Prostate gland (tissue), 2 donors: ENCODE results near the gene TTC33. TPM values are rescaled to one million over a fixed set of nuclear protein-coding genes. Genes with fewer than 3 reads are reported as not detected.

Experiments
- DNase-seq: peaks from one replicate; pipeline ENCODE4 v3.0.0-alpha.2; 2019; ENCODE audit warnings: low spot score
- H3K27ac ChIP-seq, 2 donors: fragments of 200-600 bp; sonication (generic); 2 replicates each; pipeline ENCODE4 v1.5.1; 2017 to 2019
- H3K27me3 ChIP-seq: fragments of 200-600 bp; sonication (generic); replicated peaks from 2 replicates; pipeline ENCODE4 v1.5.1; 2019; ENCODE audit not compliant: insufficient read depth
- H3K36me3 ChIP-seq, 2 donors: fragments of 200-600 bp; sonication (generic); 1 replicate in 1 of 2; 2 replicates in 1 of 2; pipeline versions ENCODE4 v1.5.1 to v1.8.1; 2017 to 2019
- H3K4me1 ChIP-seq: fragments of 200-600 bp; sonication (generic); replicated peaks from 2 replicates; pipeline ENCODE4 v1.5.1; 2019
- H3K4me3 ChIP-seq, 2 donors: fragments of 200-600 bp; sonication (generic); 2 replicates each; pipeline ENCODE4 v1.5.1; 2017 to 2019
- H3K9me3 ChIP-seq: fragments of 200-600 bp; sonication (generic); 2 replicates; pipeline ENCODE4 v1.5.1; 2017
- POLR2A ChIP-seq: fragments of 450-650 bp; IDR thresholded peaks from one replicate; pipeline ENCODE4 v1.6.1; 2016; ENCODE audit warnings: antibody characterized with exemption, mild to moderate bottlenecking
- POLR2AphosphoS5 ChIP-seq: sonication (generic); formaldehyde crosslinking; IDR thresholded peaks from one replicate; pipeline ENCODE4 v1.6.1; 2017; ENCODE audit warnings: antibody characterized with exemption
- WGBS: methylation state at CpG from one replicate; pipeline ENCODE4 v1.1.5; 2018; 5-methylcytosine and 5-hydroxymethylcytosine counted together
- intact Hi-C: fragments of 100-400 bp; cut with DNase I; formaldehyde crosslinking; loops from one replicate; pipeline ENCODE4 v1.14.2; 2022
- total RNA-seq, 2 donors: library from RNA; depleted of rRNA; stranded (reverse); fragments of >200 nt; gene quantifications; one replicate each; pipeline ENCODE4 v1.1.0, GENCODE V29; 2016
- TF ChIP-seq, protein P1 (sequence below), 4 experiments: fragments of 200-600 bp in 2 of 4; fragments of 450-650 bp in 2 of 4; sonication (generic) in 2 of 4; IDR thresholded peaks; 1 replicate in 3 of 4; 2 replicates in 1 of 4; pipeline ENCODE4 v1.5.1; 2016 to 2019; ENCODE audit warnings: antibody characterized with exemption in 4 of 4, mild to moderate bottlenecking in 2 of 4, moderate library complexity in 2 of 4

Gene TTC33
- total RNA-seq, 2 donors from 2014 or later = 11.9 to 17.6 TPM

GRCh38 chr5:40479939-40480338 lies 275.8 kb downstream of the TTC33 start:
- Histone ChIP-seq H3K27me3 (no peaks in the 10 kb centered on the region), H3K4me3 (no peak overlapping the region), H3K36me3 (no peaks in the 10 kb centered on the region), H3K27ac (no peak overlapping the region), H3K9me3 (no peaks in the 10 kb centered on the region), H3K4me1 (no peaks in the 10 kb centered on the region)
- TF ChIP-seq, protein P1, sequence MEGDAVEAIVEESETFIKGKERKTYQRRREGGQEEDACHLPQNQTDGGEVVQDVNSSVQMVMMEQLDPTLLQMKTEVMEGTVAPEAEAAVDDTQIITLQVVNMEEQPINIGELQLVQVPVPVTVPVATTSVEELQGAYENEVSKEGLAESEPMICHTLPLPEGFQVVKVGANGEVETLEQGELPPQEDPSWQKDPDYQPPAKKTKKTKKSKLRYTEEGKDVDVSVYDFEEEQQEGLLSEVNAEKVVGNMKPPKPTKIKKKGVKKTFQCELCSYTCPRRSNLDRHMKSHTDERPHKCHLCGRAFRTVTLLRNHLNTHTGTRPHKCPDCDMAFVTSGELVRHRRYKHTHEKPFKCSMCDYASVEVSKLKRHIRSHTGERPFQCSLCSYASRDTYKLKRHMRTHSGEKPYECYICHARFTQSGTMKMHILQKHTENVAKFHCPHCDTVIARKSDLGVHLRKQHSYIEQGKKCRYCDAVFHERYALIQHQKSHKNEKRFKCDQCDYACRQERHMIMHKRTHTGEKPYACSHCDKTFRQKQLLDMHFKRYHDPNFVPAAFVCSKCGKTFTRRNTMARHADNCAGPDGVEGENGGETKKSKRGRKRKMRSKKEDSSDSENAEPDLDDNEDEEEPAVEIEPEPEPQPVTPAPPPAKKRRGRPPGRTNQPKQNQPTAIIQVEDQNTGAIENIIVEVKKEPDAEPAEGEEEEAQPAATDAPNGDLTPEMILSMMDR (IDR thresholded peaks at IDR 0.05) = no peak
- no peak for TF ChIP-seq POLR2A
- no peak for TF ChIP-seq POLR2AphosphoS5
- WGBS = 54% methylated on average over 3 of the region's 3 CpGs
- intact Hi-C loops = no loop called here
- no peak for DNase-seq

- Histone ChIP-seq H3K36me3 (no peaks in the 10 kb centered on the region), H3K4me1 (no peaks in the 10 kb centered on the region), H3K4me3 (no peak overlapping the region), H3K9me3 (no peaks in the 10 kb centered on the region), H3K27me3 (no peaks in the 10 kb centered on the region), H3K27ac (no peak overlapping the region)
- DNase-seq = no peak
- intact Hi-C loops = no loop called here
- 75% methylated on average over 2 of the region's 2 CpGs for WGBS
- TF ChIP-seq POLR2AphosphoS5 = no peak
- TF ChIP-seq, protein P1 (IDR thresholded peaks at IDR 0.05) = no peak
- TF ChIP-seq POLR2A = no peak
Observed at GRCh38 chr5:40478766-40479165, 277.0 kb downstream of the TTC33 start.

GRCh38 chr5:40477856-40478546 lies 277.8 kb downstream of the TTC33 start:
- 35% methylated on average over 8 of the region's 8 CpGs for WGBS
- no peak overlapping the region for H3K27ac ChIP-seq

GRCh38 chr5:40475561-40475960 lies 280.2 kb downstream of the TTC33 start:
- Histone ChIP-seq H3K4me1 (no peaks in the 10 kb centered on the region), H3K4me3 (no peak overlapping the region), H3K27ac (no peak overlapping the region), H3K27me3 (no peaks in the 10 kb centered on the region), H3K9me3 (no peaks in the 10 kb centered on the region), H3K36me3 (no peaks in the 10 kb centered on the region)
- no peak for DNase-seq
- no peak for TF ChIP-seq POLR2AphosphoS5
- TF ChIP-seq, protein P1 (IDR thresholded peaks at IDR 0.05) = no peak
- TF ChIP-seq POLR2A = no peak
- intact Hi-C loops = no loop called here
- WGBS = 81% methylated on average over 3 of the region's 3 CpGs

More at GRCh38 chr5:40477856-40478546, 277.8 kb downstream of the TTC33 start:
- DNase-seq = peak; percentile 11
- Histone ChIP-seq H3K27me3 (no peaks in the 10 kb centered on the region), H3K4me1 (no peaks in the 10 kb centered on the region), H3K4me3 (no peak overlapping the region), H3K36me3 (no peaks in the 10 kb centered on the region), H3K9me3 (no peaks in the 10 kb centered on the region)
- peak; percentile 26 for TF ChIP-seq POLR2AphosphoS5
- TF ChIP-seq, protein P1 (IDR thresholded peaks at IDR 0.05) = no peak
- intact Hi-C loops = no loop called here

GRCh38 chr5:40474250-40474649 lies 281.5 kb downstream of the TTC33 start:
- Histone ChIP-seq H3K4me3 (no peak overlapping the region), H3K9me3 (no peaks in the 10 kb centered on the region), H3K27ac (no peak overlapping the region), H3K36me3 (no peaks in the 10 kb centered on the region), H3K4me1 (no peaks in the 10 kb centered on the region), H3K27me3 (no peaks in the 10 kb centered on the region)
- intact Hi-C loops = no loop called here
- TF ChIP-seq, protein P1 (IDR thresholded peaks at IDR 0.05) = no peak
- no peak for TF ChIP-seq POLR2A
- TF ChIP-seq POLR2AphosphoS5 = no peak
- WGBS = 100% methylated on average over 2 of the region's 2 CpGs
- no peak for DNase-seq
